HEK293 (cell line): ENCODE data around the gene MMP25.

Experiments
- CTCF ChIA-PET: fragments of 350-600 bp; formaldehyde crosslinking; extraction: SDS; loops from one replicate; lab custom pipeline; 2021; ENCODE audit warnings: antibody characterized with exemption; lab: Yijun Ruan, JAX
- POLR2A ChIA-PET: fragments of 300-600 bp; formaldehyde crosslinking; extraction: SDS; loops from one replicate; lab custom pipeline; 2020; ENCODE audit warnings: antibody characterized with exemption, inconsistent platforms; lab: Yijun Ruan, JAX
- H3K27ac ChIP-seq: fragments of 200-500 bp; sonication (Bioruptor generic); 2 replicates; pipeline ENCODE4 v1.5.1; 2014; ENCODE audit warnings: low read depth, low read length, control low read depth, inconsistent platforms; ENCODE audit errors: extremely low read depth
- H3K36me3 ChIP-seq, 2 experiments: fragments of 200-500 bp in 1 of 2; sonication (Bioruptor generic) in 1 of 2; 1 replicate in 1 of 2; 2 replicates in 1 of 2; pipeline ENCODE4 v1.5.1; 2014 to 2017; ENCODE audit warnings: inconsistent platforms in 2 of 2, low read length in 2 of 2; ENCODE audit not compliant: control insufficient read depth in 2 of 2, insufficient read depth in 1 of 2
- H3K4me1 ChIP-seq: fragments of 200-500 bp; sonication (Bioruptor generic); 2 replicates; pipeline ENCODE4 v1.5.1; 2014; ENCODE audit warnings: mild to moderate bottlenecking, low read length, inconsistent platforms; ENCODE audit not compliant: control insufficient read depth, insufficient read depth
- H3K4me3 ChIP-seq: 2 replicates; pipeline ENCODE4 v1.5.1; 2011; ENCODE audit warnings: low read depth, mild to moderate bottlenecking, control low read depth, low read length, moderate library complexity
- H3K9me3 ChIP-seq: fragments of 200-500 bp; sonication (Bioruptor generic); 2 replicates; pipeline ENCODE4 v1.5.1; 2014; ENCODE audit warnings: low read depth, low read length, inconsistent platforms; ENCODE audit not compliant: control insufficient read depth, insufficient read depth
- FEZF1 ChIP-seq: fragments of 450-650 bp; formaldehyde crosslinking; IDR thresholded peaks from 2 replicates; pipeline ENCODE4 v1.5.1; 2016; ENCODE audit warnings: missing biosample characterization, missing genetic modification characterization
- KLF8 ChIP-seq: fragments of 450-650 bp; formaldehyde crosslinking; IDR thresholded peaks from 2 replicates; pipeline ENCODE4 v1.5.1; 2016; ENCODE audit warnings: missing biosample characterization, missing genetic modification characterization
- OVOL3 ChIP-seq: fragments of 450-650 bp; formaldehyde crosslinking; IDR thresholded peaks from 2 replicates; pipeline ENCODE4 v1.5.1; 2016; ENCODE audit warnings: missing biosample characterization, missing genetic modification characterization
- SP2 ChIP-seq: fragments of 450-650 bp; formaldehyde crosslinking; IDR thresholded peaks from 2 replicates; pipeline ENCODE4 v1.5.1; 2016; ENCODE audit warnings: missing biosample characterization, missing genetic modification characterization
- SP3 ChIP-seq: fragments of 450-650 bp; formaldehyde crosslinking; IDR thresholded peaks from 2 replicates; pipeline ENCODE4 v1.5.1; 2016; ENCODE audit warnings: missing biosample characterization, missing genetic modification characterization
- TRIM28 ChIP-seq: IDR thresholded peaks from 2 replicates; pipeline ENCODE4 v1.6.1; 2011; ENCODE audit warnings: low read length, control low read depth, borderline replicate concordance
- ZBTB7A ChIP-seq: fragments of 450-650 bp; formaldehyde crosslinking; IDR thresholded peaks from 2 replicates; pipeline ENCODE4 v1.5.1; 2016; ENCODE audit warnings: low read depth, missing biosample characterization, missing genetic modification characterization
- ZFP3 ChIP-seq: fragments of 450-650 bp; formaldehyde crosslinking; IDR thresholded peaks from 2 replicates; pipeline ENCODE4 v1.5.1; 2016; ENCODE audit warnings: low read depth, missing biosample characterization, missing genetic modification characterization
- ZFP69B ChIP-seq: fragments of 450-650 bp; formaldehyde crosslinking; IDR thresholded peaks from 2 replicates; pipeline ENCODE4 v1.5.1; 2016; ENCODE audit warnings: missing biosample characterization, missing genetic modification characterization
- ZIC2 ChIP-seq: fragments of 450-650 bp; formaldehyde crosslinking; IDR thresholded peaks from 2 replicates; pipeline ENCODE4 v1.5.1; 2016; ENCODE audit warnings: missing biosample characterization, missing genetic modification characterization
- ZNF146 ChIP-seq: fragments of 450-650 bp; formaldehyde crosslinking; IDR thresholded peaks from 2 replicates; pipeline ENCODE4 v1.5.1; 2016; ENCODE audit warnings: missing biosample characterization, missing genetic modification characterization
- ZNF19 ChIP-seq: fragments of 450-650 bp; formaldehyde crosslinking; IDR thresholded peaks from 2 replicates; pipeline ENCODE4; 2016; ENCODE audit warnings: missing biosample characterization, missing genetic modification characterization, low read depth
- ZNF2 ChIP-seq: fragments of 450-650 bp; formaldehyde crosslinking; IDR thresholded peaks from 2 replicates; pipeline ENCODE4 v1.5.1; 2016; ENCODE audit warnings: missing biosample characterization, missing genetic modification characterization
- ZNF302 ChIP-seq: fragments of 450-650 bp; formaldehyde crosslinking; IDR thresholded peaks from 2 replicates; pipeline ENCODE4 v1.5.1; 2016; ENCODE audit warnings: missing biosample characterization, missing genetic modification characterization, low read depth
- ZNF394 ChIP-seq: fragments of 450-650 bp; formaldehyde crosslinking; IDR thresholded peaks from 2 replicates; pipeline ENCODE4 v1.5.1; 2016; ENCODE audit warnings: missing biosample characterization, missing genetic modification characterization, mild to moderate bottlenecking, moderate library complexity, borderline replicate concordance
- ZNF416 ChIP-seq: fragments of 450-650 bp; formaldehyde crosslinking; IDR thresholded peaks from 2 replicates; pipeline ENCODE4 v1.5.1; 2016; ENCODE audit warnings: missing biosample characterization, missing genetic modification characterization
- ZNF433 ChIP-seq: fragments of 450-650 bp; formaldehyde crosslinking; IDR thresholded peaks from 2 replicates; pipeline ENCODE4 v1.5.1; 2016; ENCODE audit warnings: missing biosample characterization, missing genetic modification characterization, low read depth
- ZNF521 ChIP-seq: fragments of 450-650 bp; formaldehyde crosslinking; IDR thresholded peaks from 2 replicates; pipeline ENCODE4 v1.5.1; 2017; ENCODE audit warnings: missing biosample characterization, mild to moderate bottlenecking, missing genetic modification characterization
- ZNF600 ChIP-seq: fragments of 450-650 bp; formaldehyde crosslinking; IDR thresholded peaks from 2 replicates; pipeline ENCODE4 v1.5.1; 2016; ENCODE audit warnings: missing biosample characterization, missing genetic modification characterization
- ZNF660 ChIP-seq: fragments of 450-650 bp; IDR thresholded peaks from 2 replicates; pipeline ENCODE4 v1.5.1; 2018; ENCODE audit warnings: missing biosample characterization, mild to moderate bottlenecking, missing genetic modification characterization
- ZNF701 ChIP-seq: fragments of 450-650 bp; formaldehyde crosslinking; IDR thresholded peaks from 2 replicates; pipeline ENCODE4 v1.5.1; 2016; ENCODE audit warnings: missing biosample characterization, missing genetic modification characterization
- ZNF707 ChIP-seq: fragments of 450-650 bp; formaldehyde crosslinking; IDR thresholded peaks from 2 replicates; pipeline ENCODE4 v1.5.1; 2016; ENCODE audit warnings: missing biosample characterization, missing genetic modification characterization
- ZNF776 ChIP-seq: fragments of 450-650 bp; formaldehyde crosslinking; IDR thresholded peaks from 2 replicates; pipeline ENCODE4 v1.5.0; 2017; ENCODE audit warnings: missing biosample characterization, missing genetic modification characterization, borderline replicate concordance
- ZSCAN30 ChIP-seq: fragments of 450-650 bp; IDR thresholded peaks from 2 replicates; pipeline ENCODE4 v1.5.1; 2018; ENCODE audit warnings: missing biosample characterization, mild to moderate bottlenecking, missing genetic modification characterization, moderate library complexity
- TF ChIP-seq, protein P1 (sequence below): fragments of 450-650 bp; formaldehyde crosslinking; IDR thresholded peaks from 2 replicates; pipeline ENCODE4 v1.5.1; 2016; ENCODE audit warnings: missing biosample characterization, missing genetic modification characterization
- TF ChIP-seq, protein P2 (sequence below): fragments of 450-650 bp; formaldehyde crosslinking; IDR thresholded peaks from 2 replicates; pipeline ENCODE4 v1.5.1; 2016; ENCODE audit warnings: missing biosample characterization, missing genetic modification characterization
- TF ChIP-seq, protein P3 (sequence below): fragments of 450-650 bp; formaldehyde crosslinking; IDR thresholded peaks from 2 replicates; pipeline ENCODE4 v1.5.1; 2016; ENCODE audit warnings: missing biosample characterization, missing genetic modification characterization
- TF ChIP-seq, protein P4 (sequence below): fragments of 450-650 bp; formaldehyde crosslinking; IDR thresholded peaks from 2 replicates; pipeline ENCODE4 v1.5.1; 2016; ENCODE audit warnings: missing biosample characterization, missing genetic modification characterization
- TF ChIP-seq, protein P5 (sequence below): fragments of 450-650 bp; formaldehyde crosslinking; IDR thresholded peaks from 2 replicates; pipeline ENCODE4 v1.5.1; 2016; ENCODE audit warnings: missing biosample characterization, missing genetic modification characterization

MMP25 gene

DNA sequence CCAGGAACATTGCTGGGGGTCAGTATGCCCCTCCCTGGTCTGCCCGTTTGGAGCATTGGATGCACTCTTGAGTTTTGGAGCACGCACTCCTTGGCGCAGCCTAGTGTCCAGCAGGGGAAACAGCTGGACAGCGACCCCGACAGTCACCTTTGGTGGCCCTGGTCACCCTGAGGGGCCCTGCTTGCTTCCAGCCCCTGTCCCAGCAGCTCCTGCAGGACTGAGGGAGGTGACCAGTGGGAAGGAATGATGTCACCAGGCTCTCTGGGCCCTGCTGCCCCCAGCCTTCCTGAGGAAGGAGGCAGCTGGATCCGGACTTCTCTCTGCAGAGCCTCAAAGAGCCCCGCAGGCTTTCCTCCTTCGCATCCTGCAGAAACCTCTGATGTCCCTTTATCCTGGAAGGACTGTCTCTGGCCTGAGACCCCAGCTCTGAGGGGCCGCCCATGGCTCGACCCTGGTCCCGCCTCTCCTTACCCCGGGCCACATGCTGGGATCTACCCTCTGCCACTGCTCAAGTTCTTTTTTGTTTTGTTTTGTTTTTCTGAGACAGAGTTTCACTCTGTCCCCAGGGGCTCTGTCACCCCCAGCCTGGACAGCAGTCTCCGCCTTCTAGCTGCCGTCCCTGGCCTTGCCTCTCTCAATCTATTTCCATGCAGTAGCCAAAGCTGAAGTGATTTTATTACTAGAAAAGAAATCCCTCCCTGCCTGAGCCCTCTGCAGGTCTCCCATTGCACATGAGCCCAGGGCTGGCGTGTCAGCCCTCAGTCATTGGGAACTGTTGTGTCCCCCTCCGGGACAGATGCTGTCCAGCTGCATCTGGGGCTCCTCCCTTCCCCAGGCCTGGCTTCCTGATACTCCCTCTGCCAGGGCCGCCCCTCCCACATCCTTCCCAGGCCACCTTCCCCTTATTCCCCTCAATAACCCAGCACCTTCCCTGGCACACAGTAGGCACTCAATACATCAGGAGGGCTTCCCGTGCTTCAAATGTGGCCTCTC is 41.2 kb downstream of the MMP25 start:
- Histone ChIP-seq H3K4me1 (no peaks in the 10 kb centered on the region), H3K36me3 (no peaks in the 10 kb centered on the region), H3K4me3 (no peak overlapping the region), H3K27ac (no peak overlapping the region), H3K9me3 (no peaks in the 10 kb centered on the region)
- ChIA-PET POLR2A (no interaction called here), CTCF (interaction anchor here (0.7 to 1.4 kb wide), 7 partner anchors 8 to 973 kb away, joined by 3 to 5 read pairs (median 3); no protein-coding TSS in a partner anchor)
- TF ChIP-seq TRIM28 (no peak), ZSCAN30 (tag by site-specific recombination) (no peak), ZNF521 (tag by site-specific recombination) (no peak), ZFP3 (tag by site-specific recombination) (no peak), ZNF600 (peak; percentile 82), KLF8 (tag by site-specific recombination) (no peak), OVOL3 (tag by site-specific recombination) (no peak), ZNF776 (tag by site-specific recombination) (no peak), FEZF1 (tag by site-specific recombination) (no peak), ZNF146 (tag by site-specific recombination) (no peak), ZBTB7A (no peak), ZNF707 (tag by site-specific recombination) (no peak), ZNF394 (tag by site-specific recombination) (no peak), ZIC2 (peak; percentile 33), ZNF701 (tag by site-specific recombination) (no peak), SP3 (tag by site-specific recombination) (no peak), SP2 (tag by site-specific recombination) (peak; percentile 15; the same call in 1 of the 2 replicates), ZNF660 (no peak), ZNF302 (tag by site-specific recombination) (no peak), ZNF416 (tag by site-specific recombination) (no peak), ZNF19 (no peak), ZNF2 (tag by site-specific recombination) (no peak), ZFP69B (tag by site-specific recombination) (no peak), ZNF433 (tag by site-specific recombination) (no peak)
- TF ChIP-seq, protein P1, sequence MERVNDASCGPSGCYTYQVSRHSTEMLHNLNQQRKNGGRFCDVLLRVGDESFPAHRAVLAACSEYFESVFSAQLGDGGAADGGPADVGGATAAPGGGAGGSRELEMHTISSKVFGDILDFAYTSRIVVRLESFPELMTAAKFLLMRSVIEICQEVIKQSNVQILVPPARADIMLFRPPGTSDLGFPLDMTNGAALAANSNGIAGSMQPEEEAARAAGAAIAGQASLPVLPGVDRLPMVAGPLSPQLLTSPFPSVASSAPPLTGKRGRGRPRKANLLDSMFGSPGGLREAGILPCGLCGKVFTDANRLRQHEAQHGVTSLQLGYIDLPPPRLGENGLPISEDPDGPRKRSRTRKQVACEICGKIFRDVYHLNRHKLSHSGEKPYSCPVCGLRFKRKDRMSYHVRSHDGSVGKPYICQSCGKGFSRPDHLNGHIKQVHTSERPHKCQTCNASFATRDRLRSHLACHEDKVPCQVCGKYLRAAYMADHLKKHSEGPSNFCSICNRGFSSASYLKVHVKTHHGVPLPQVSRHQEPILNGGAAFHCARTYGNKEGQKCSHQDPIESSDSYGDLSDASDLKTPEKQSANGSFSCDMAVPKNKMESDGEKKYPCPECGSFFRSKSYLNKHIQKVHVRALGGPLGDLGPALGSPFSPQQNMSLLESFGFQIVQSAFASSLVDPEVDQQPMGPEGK, result peak; percentile 48; the same call in 1 of the 2 replicates
- TF ChIP-seq, protein P2, sequence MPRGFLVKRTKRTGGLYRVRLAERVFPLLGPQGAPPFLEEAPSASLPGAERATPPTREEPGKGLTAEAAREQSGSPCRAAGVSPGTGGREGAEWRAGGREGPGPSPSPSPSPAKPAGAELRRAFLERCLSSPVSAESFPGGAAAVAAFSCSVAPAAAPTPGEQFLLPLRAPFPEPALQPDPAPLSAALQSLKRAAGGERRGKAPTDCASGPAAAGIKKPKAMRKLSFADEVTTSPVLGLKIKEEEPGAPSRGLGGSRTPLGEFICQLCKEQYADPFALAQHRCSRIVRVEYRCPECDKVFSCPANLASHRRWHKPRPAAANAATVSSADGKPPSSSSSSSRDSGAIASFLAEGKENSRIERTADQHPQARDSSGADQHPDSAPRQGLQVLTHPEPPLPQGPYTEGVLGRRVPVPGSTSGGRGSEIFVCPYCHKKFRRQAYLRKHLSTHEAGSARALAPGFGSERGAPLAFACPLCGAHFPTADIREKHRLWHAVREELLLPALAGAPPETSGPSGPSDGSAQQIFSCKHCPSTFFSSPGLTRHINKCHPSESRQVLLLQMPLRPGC (tag by site-specific recombination), result no peak
- TF ChIP-seq, protein P3, sequence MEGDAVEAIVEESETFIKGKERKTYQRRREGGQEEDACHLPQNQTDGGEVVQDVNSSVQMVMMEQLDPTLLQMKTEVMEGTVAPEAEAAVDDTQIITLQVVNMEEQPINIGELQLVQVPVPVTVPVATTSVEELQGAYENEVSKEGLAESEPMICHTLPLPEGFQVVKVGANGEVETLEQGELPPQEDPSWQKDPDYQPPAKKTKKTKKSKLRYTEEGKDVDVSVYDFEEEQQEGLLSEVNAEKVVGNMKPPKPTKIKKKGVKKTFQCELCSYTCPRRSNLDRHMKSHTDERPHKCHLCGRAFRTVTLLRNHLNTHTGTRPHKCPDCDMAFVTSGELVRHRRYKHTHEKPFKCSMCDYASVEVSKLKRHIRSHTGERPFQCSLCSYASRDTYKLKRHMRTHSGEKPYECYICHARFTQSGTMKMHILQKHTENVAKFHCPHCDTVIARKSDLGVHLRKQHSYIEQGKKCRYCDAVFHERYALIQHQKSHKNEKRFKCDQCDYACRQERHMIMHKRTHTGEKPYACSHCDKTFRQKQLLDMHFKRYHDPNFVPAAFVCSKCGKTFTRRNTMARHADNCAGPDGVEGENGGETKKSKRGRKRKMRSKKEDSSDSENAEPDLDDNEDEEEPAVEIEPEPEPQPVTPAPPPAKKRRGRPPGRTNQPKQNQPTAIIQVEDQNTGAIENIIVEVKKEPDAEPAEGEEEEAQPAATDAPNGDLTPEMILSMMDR, result peak; percentile 18; the same call in 1 of the 2 replicates
- TF ChIP-seq, protein P4, sequence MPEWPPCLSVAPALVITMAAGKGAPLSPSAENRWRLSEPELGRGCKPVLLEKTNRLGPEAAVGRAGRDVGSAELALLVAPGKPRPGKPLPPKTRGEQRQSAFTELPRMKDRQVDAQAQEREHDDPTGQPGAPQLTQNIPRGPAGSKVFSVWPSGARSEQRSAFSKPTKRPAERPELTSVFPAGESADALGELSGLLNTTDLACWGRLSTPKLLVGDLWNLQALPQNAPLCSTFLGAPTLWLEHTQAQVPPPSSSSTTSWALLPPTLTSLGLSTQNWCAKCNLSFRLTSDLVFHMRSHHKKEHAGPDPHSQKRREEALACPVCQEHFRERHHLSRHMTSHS (tag by site-specific recombination), result no peak
- TF ChIP-seq, protein P5, sequence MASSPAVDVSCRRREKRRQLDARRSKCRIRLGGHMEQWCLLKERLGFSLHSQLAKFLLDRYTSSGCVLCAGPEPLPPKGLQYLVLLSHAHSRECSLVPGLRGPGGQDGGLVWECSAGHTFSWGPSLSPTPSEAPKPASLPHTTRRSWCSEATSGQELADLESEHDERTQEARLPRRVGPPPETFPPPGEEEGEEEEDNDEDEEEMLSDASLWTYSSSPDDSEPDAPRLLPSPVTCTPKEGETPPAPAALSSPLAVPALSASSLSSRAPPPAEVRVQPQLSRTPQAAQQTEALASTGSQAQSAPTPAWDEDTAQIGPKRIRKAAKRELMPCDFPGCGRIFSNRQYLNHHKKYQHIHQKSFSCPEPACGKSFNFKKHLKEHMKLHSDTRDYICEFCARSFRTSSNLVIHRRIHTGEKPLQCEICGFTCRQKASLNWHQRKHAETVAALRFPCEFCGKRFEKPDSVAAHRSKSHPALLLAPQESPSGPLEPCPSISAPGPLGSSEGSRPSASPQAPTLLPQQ (tag by site-specific recombination), result no peak
